NOMO-1 treated with DMSO at 0.1 percent for 48 hours (cell line): ENCODE data around the gene HDHD3.
"Not testable (repeated sequence)": the region's sequence is repeated elsewhere in the genome, so short reads cannot be mapped to it uniquely, and the experiment has no call there.

Experiments
- DNase-seq: peaks from one replicate; lab custom pipeline; 2025; ENCODE audit not compliant: unreplicated experiment; lab: John Stamatoyannopoulos, UW

Gene HDHD3

GRCh38 chr9:113390192-113390960, 13.6 kb upstream of the HDHD3 start:
- DNase-seq: no peak

GRCh38 chr9:113389451-113389850, 12.7 kb upstream of the HDHD3 start:
- DNase-seq: no peak

GRCh38 chr9:113388833-113389232, 12.0 kb upstream of the HDHD3 start:
- DNase-seq: no peak

GRCh38 chr9:113387560-113388230, 10.9 kb upstream of the HDHD3 start:
- no peak for DNase-seq

GRCh38 chr9:113386571-113387393, 10.0 kb upstream of the HDHD3 start:
- DNase-seq: peak; percentile 84

GRCh38 chr9:113381909-113382411, 5.2 kb upstream of the HDHD3 start:
- DNase-seq: no peak

GRCh38 chr9:113381441-113381840, 4.7 kb upstream of the HDHD3 start:
- DNase-seq: not testable (repeated sequence)

GRCh38 chr9:113380869-113381378, 4.1 kb upstream of the HDHD3 start:
- DNase-seq: no peak

GRCh38 chr9:113379829-113380210, 3.0 kb upstream of the HDHD3 start:
- not testable (repeated sequence) for DNase-seq

- not testable (repeated sequence) for DNase-seq
Observed at GRCh38 chr9:113379094-113379828, 2.5 kb upstream of the HDHD3 start.

- DNase-seq: no peak
Observed at GRCh38 chr9:113375057-113376023, 1.4 kb downstream of the HDHD3 start.

GRCh38 chr9:113373676-113374392, 3.0 kb downstream of the HDHD3 start:
- DNase-seq: no peak

GRCh38 chr9:113373256-113373655, 3.5 kb downstream of the HDHD3 start:
- no peak for DNase-seq

- no peak for DNase-seq
Observed at GRCh38 chr9:113372059-113372458, 4.7 kb downstream of the HDHD3 start.

- DNase-seq: no peak
Observed at GRCh38 chr9:113370806-113371325, 5.9 kb downstream of the HDHD3 start.

- DNase-seq: no peak
Observed at GRCh38 chr9:113369855-113370140, 7.0 kb downstream of the HDHD3 start.

- DNase-seq: no peak
Observed at GRCh38 chr9:113368982-113369854, 7.6 kb downstream of the HDHD3 start.
